A549 (cell line): ENCODE measurements around the gene FDPS. TPM values are rescaled to one million over a fixed set of nuclear protein-coding genes. Genes with fewer than 3 reads are reported as not detected.

ENCODE experiments used
- ATAC-seq, 2 experiments: fragments of 200-7000 bp in 1 of 2; fragments of >200 bp in 1 of 2; cut with Nextera tagmentation in 1 of 2; cut with Tn5 transposase in 1 of 2; 3 replicates each; pipeline versions ENCODE4 v1.8.0 to v1.9.1; 2018 to 2020; ENCODE audit warnings: mild to moderate bottlenecking in 1 of 2, moderate library complexity in 1 of 2
- CTCF ChIA-PET: fragments of 300-600 bp; sonication (Branson Sonifier 250); formaldehyde crosslinking; extraction: SDS; loops from one replicate; lab custom pipeline; 2021; ENCODE audit warnings: antibody characterized with exemption, inconsistent platforms; lab: Yijun Ruan, JAX
- POLR2A ChIA-PET: fragments of 350-600 bp; formaldehyde crosslinking; extraction: SDS; loops from one replicate; lab custom pipeline; 2021; ENCODE audit warnings: antibody characterized with exemption, inconsistent platforms; lab: Yijun Ruan, JAX
- DNase-seq, 2 experiments: peaks; one replicate each; pipeline versions ENCODE4 v3.0.0 to v3.0.0-alpha.2; 2011 to 2016; ENCODE audit warnings: low read depth in 1 of 2, low spot score in 1 of 2
- FAIRE-seq: peaks from 2 replicates; lab custom pipeline; 2011; peaks lifted over from hg19 to GRCh38; lab: Jason Lieb, UNC
- H3K27ac ChIP-seq, 2 experiments: fragments of >200 bp; sonication (Bioruptor Twin); formaldehyde crosslinking; 3 replicates each; pipeline ENCODE4 v1.5.1; 2016 to 2017
- H3K4me1 ChIP-seq: fragments of >200 bp; sonication (Bioruptor Twin); formaldehyde crosslinking; 3 replicates; pipeline ENCODE4 v1.6.1; 2016
- H3K4me2 ChIP-seq: fragments of >200 bp; sonication (Bioruptor Twin); formaldehyde crosslinking; 3 replicates; pipeline ENCODE4 v1.6.1; 2016
- H3K4me3 ChIP-seq: fragments of >200 bp; sonication (Bioruptor Twin); formaldehyde crosslinking; 3 replicates; pipeline ENCODE4 v1.5.1; 2016
- H3K9me3 ChIP-seq: fragments of >200 bp; sonication (Bioruptor Twin); formaldehyde crosslinking; 3 replicates; pipeline ENCODE4 v1.6.1; 2016
- BHLHE40 ChIP-seq: IDR thresholded peaks from 2 replicates; pipeline ENCODE4 v1.6.1; 2012; ENCODE audit warnings: low read depth, low read length, inconsistent platforms
- CBX8 ChIP-seq: fragments of 200-600 bp; sonication (generic); IDR thresholded peaks from 2 replicates; pipeline ENCODE4 v1.6.1; 2016
- CEBPB ChIP-seq, 2 experiments: fragments of >200 bp in 1 of 2; sonication (Bioruptor Twin) in 1 of 2; formaldehyde crosslinking in 1 of 2; IDR thresholded peaks; 2 replicates each; pipeline ENCODE4 v1.6.1; 2012 to 2016
- CHD2 ChIP-seq: fragments of 150-350 bp; IDR thresholded peaks from 2 replicates; pipeline ENCODE4 v1.6.1; 2014; ENCODE audit warnings: low read length; ENCODE audit not compliant: partially characterized antibody
- EHF ChIP-seq: fragments of 250-450 bp; sonication (Bioruptor Pico); IDR thresholded peaks from 2 replicates; pipeline ENCODE4 v1.5.0; 2020; ENCODE audit warnings: mild to moderate bottlenecking
- EP300 ChIP-seq, 2 experiments: fragments of >200 bp; sonication (Bioruptor Twin); formaldehyde crosslinking; IDR thresholded peaks; 2 replicates in 1 of 2; 3 replicates in 1 of 2; pipeline ENCODE4 v1.6.1; 2016 to 2017
- FOSB ChIP-seq: fragments of 250-450 bp; sonication (Bioruptor Pico); IDR thresholded peaks from 2 replicates; pipeline ENCODE4 v1.5.0; 2020; ENCODE audit warnings: mild to moderate bottlenecking, moderate library complexity
- FOXS1 ChIP-seq: fragments of 250-450 bp; sonication (Bioruptor Pico); IDR thresholded peaks from 2 replicates; pipeline ENCODE4 v1.5.0; 2020; ENCODE audit warnings: mild to moderate bottlenecking, moderate library complexity
- GATA3 ChIP-seq: IDR thresholded peaks from 2 replicates; pipeline ENCODE4 v1.6.1; 2012; ENCODE audit warnings: borderline replicate concordance
- HEYL ChIP-seq: fragments of 250-450 bp; sonication (Bioruptor Pico); IDR thresholded peaks from 2 replicates; pipeline ENCODE4 v1.8.0; 2021; ENCODE audit warnings: mild to moderate bottlenecking, moderate library complexity
- JUNB ChIP-seq: fragments of >200 bp; sonication (Bioruptor Twin); formaldehyde crosslinking; IDR thresholded peaks from 2 replicates; pipeline ENCODE4 v1.6.1; 2016
- KDM1A ChIP-seq: fragments of 200-600 bp; sonication (generic); IDR thresholded peaks from 2 replicates; pipeline ENCODE4 v1.6.1; 2016; ENCODE audit warnings: low read depth, mild to moderate bottlenecking
- KDM5A ChIP-seq: fragments of 200-600 bp; sonication (generic); IDR thresholded peaks from 2 replicates; pipeline ENCODE4 v1.6.1; 2016; ENCODE audit warnings: antibody characterized with exemption, mild to moderate bottlenecking
- MAZ ChIP-seq: fragments of 150-350 bp; IDR thresholded peaks from 2 replicates; pipeline ENCODE4 v1.6.1; 2014; ENCODE audit warnings: antibody characterized with exemption, low read depth, low read length, borderline replicate concordance
- MYC ChIP-seq: IDR thresholded peaks from 2 replicates; pipeline ENCODE4 v1.6.1; 2012; ENCODE audit warnings: mild to moderate bottlenecking, inconsistent platforms, low read length, improper control_type of control experiment, borderline replicate concordance
- NFE2L2 ChIP-seq: fragments of 150-350 bp; conservative IDR thresholded peaks from 2 replicates; pipeline ENCODE4 v1.6.1; 2014; ENCODE audit warnings: low read length
- POLR2AphosphoS2 ChIP-seq: conservative IDR thresholded peaks from 2 replicates; pipeline ENCODE4 v1.6.1; 2012; ENCODE audit warnings: low read length, improper control_type of control experiment, inconsistent platforms
- RAD21 ChIP-seq, 2 experiments: fragments of >200 bp in 1 of 2; sonication (Bioruptor Twin) in 1 of 2; formaldehyde crosslinking in 1 of 2; IDR thresholded peaks in 1 of 2; conservative IDR thresholded peaks in 1 of 2; 2 replicates in 1 of 2; 3 replicates in 1 of 2; pipeline ENCODE4 v1.6.1; 2012 to 2018; ENCODE audit warnings: inconsistent platforms in 1 of 2
- RCOR1 ChIP-seq: fragments of 150-350 bp; IDR thresholded peaks from 2 replicates; pipeline ENCODE4 v1.6.1; 2014; ENCODE audit warnings: antibody characterized with exemption, low read length, low read depth
- SMC3 ChIP-seq: fragments of >200 bp; sonication (Bioruptor Twin); formaldehyde crosslinking; IDR thresholded peaks from 3 replicates; pipeline ENCODE4 v1.6.1; 2018; ENCODE audit warnings: inconsistent platforms
- TFCP2L1 ChIP-seq: fragments of 250-450 bp; sonication (Bioruptor Pico); IDR thresholded peaks from 2 replicates; pipeline ENCODE4 v1.5.0; 2021; ENCODE audit warnings: mild to moderate bottlenecking
- ZFP36 ChIP-seq: fragments of 450-650 bp; IDR thresholded peaks from 2 replicates; pipeline ENCODE4 v1.6.1; 2014; ENCODE audit warnings: borderline replicate concordance; ENCODE audit not compliant: partially characterized antibody
- ZNF302 ChIP-seq: fragments of 250-450 bp; sonication (Bioruptor Pico); IDR thresholded peaks from 2 replicates; pipeline ENCODE4 v1.9.0; 2021; ENCODE audit warnings: inconsistent platforms, mild to moderate bottlenecking, moderate library complexity
- WGBS: methylation state at CpG from one replicate; pipeline ENCODE4 v1.1.6; 2017; ENCODE audit errors: missing lambda C conversion rate; 5-methylcytosine and 5-hydroxymethylcytosine counted together
- polyA plus RNA-seq, 4 experiments: library from polyadenylated mRNA; depleted of rRNA in 3 of 4; stranded (reverse); fragments of >200 nt; fragmentation: RNase III in 1 of 4; extraction: RNeasy Plus Mini Kit Qiagen cat#74134 plus additional on column Dnase treatment in 1 of 4; gene quantifications; 2 replicates in 3 of 4; 3 replicates in 1 of 4; pipeline ENCODE4 v1.2.3, GENCODE V29; 2011 to 2017
- TF ChIP-seq, protein P1 (sequence below): fragments of >200 bp; sonication (Bioruptor Twin); formaldehyde crosslinking; IDR thresholded peaks from 3 replicates; pipeline ENCODE4 v1.5.1; 2016
- TF ChIP-seq, protein P2 (sequence below): IDR thresholded peaks from 2 replicates; pipeline ENCODE4 v1.6.1; 2012; ENCODE audit warnings: low read depth, borderline replicate concordance
- TF ChIP-seq, protein P3 (sequence below): fragments of 250-450 bp; sonication (Bioruptor Pico); IDR thresholded peaks from 2 replicates; pipeline ENCODE4 v1.5.0; 2020; ENCODE audit warnings: low read depth, mild to moderate bottlenecking, moderate library complexity
- TF ChIP-seq, protein P4 (sequence below): fragments of >200 bp; sonication (Bioruptor Twin); formaldehyde crosslinking; IDR thresholded peaks from 3 replicates; pipeline ENCODE4 v1.6.1; 2016
- TF ChIP-seq, protein P5 (sequence below): fragments of 250-450 bp; sonication (Bioruptor Pico); IDR thresholded peaks from 2 replicates; pipeline ENCODE4 v1.5.0; 2021; ENCODE audit warnings: mild to moderate bottlenecking, moderate library complexity, borderline replicate concordance

The FDPS gene
- polyA plus RNA-seq, 2 of the 4 experiments (the other 2 are of a cell fraction), result 148 to 228 TPM

DNA sequence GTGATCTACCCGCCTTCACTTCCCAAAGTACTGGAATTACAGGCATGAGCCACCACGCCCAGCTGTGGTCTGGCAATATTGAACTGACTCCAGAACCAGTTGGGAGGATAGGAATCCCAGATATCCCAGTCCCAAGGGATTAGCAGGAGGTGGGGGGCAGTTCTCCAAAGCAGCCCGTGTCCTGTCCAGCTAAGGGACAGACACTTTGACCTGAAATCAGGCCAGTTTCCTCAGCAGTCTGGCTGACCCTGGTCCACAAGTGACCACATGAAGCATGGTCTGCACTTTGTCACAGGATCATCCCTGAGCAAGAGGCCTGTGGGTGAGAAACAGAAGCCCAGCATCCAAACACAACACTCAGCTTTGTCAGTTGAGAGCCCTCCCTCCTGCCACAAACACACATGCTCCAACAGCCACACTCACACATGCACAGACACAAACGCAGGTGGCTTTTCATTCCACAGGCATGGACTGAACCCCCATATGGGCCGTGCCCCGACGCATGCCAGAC lies 2.7 kb upstream of the FDPS start:
- Histone ChIP-seq H3K27ac (peak overlapping the region in 1 of 2 experiments; percentile 32; a peak in 2 of 6 replicates), H3K9me3 (no peaks in the 10 kb centered on the region), H3K4me3 (no peak overlapping the region), H3K4me2 (no peak overlapping the region), H3K4me1 (peaks cover 27% of the 10 kb centered on the region)
- ChIA-PET POLR2A (no interaction called here), CTCF (interaction anchor here (0.6 to 7.1 kb wide), 6 partner anchors 11 to 56 kb away, joined by 3 to 54 read pairs (median 14); no protein-coding TSS in a partner anchor)
- ATAC-seq (no peak), DNase-seq (no peak), FAIRE-seq (no peak)
- TF ChIP-seq KDM1A (no peak), ZNF302 (no peak), GATA3 (no peak), POLR2AphosphoS2 (no peak), ZFP36 (no peak), EHF (no peak), MYC (no peak), FOSB (CRISPR knock-in tag) (no peak), TFCP2L1 (no peak), NFE2L2 (no peak), CBX8 (no peak), FOXS1 (CRISPR knock-in tag) (no peak), JUNB (no peak), MAZ (no peak), CHD2 (no peak), KDM5A (no peak)
- TF ChIP-seq, protein P1, sequence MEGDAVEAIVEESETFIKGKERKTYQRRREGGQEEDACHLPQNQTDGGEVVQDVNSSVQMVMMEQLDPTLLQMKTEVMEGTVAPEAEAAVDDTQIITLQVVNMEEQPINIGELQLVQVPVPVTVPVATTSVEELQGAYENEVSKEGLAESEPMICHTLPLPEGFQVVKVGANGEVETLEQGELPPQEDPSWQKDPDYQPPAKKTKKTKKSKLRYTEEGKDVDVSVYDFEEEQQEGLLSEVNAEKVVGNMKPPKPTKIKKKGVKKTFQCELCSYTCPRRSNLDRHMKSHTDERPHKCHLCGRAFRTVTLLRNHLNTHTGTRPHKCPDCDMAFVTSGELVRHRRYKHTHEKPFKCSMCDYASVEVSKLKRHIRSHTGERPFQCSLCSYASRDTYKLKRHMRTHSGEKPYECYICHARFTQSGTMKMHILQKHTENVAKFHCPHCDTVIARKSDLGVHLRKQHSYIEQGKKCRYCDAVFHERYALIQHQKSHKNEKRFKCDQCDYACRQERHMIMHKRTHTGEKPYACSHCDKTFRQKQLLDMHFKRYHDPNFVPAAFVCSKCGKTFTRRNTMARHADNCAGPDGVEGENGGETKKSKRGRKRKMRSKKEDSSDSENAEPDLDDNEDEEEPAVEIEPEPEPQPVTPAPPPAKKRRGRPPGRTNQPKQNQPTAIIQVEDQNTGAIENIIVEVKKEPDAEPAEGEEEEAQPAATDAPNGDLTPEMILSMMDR, result no peak
- TF ChIP-seq, protein P2, sequence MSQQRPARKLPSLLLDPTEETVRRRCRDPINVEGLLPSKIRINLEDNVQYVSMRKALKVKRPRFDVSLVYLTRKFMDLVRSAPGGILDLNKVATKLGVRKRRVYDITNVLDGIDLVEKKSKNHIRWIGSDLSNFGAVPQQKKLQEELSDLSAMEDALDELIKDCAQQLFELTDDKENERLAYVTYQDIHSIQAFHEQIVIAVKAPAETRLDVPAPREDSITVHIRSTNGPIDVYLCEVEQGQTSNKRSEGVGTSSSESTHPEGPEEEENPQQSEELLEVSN, result no peak
- TF ChIP-seq, protein P3, sequence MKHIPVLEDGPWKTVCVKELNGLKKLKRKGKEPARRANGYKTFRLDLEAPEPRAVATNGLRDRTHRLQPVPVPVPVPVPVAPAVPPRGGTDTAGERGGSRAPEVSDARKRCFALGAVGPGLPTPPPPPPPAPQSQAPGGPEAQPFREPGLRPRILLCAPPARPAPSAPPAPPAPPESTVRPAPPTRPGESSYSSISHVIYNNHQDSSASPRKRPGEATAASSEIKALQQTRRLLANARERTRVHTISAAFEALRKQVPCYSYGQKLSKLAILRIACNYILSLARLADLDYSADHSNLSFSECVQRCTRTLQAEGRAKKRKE (CRISPR knock-in tag), result no peak
- WGBS, result 74% methylated on average over 6 of the region's 7 CpGs

DNA sequence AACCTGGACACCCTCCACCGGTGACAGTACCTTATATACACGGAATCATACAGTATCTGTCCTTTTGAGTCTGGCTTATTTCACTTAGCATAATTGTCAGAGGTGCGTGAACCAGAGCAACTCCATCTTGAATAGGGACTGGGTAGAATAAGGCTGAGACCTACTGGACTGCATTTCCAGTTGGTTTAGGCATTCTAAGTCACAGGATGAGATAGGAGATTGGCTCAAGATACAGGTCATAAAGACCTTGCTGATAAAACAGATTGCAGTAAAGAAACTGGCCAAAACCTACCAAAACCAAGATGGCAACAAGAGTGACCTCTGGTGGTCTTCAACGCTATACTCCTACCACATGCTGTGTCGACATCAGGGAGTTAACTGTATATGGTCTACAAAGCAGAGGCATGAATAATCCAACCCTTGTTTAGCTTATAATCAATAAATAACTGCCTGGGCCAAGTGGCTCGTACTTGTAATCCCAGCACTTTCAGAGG lies 1.4 kb upstream of the FDPS start:
- no peak for TF ChIP-seq EP300 (IDR thresholded peaks at IDR 0.05)
- TF ChIP-seq SMC3, result peak; percentile 33; the same call in 1 of the 3 replicates
- no peak for TF ChIP-seq BHLHE40
- TF ChIP-seq HEYL, result peak; percentile 39; the same call in 1 of the 2 replicates
- peak in 1 of 2 experiments; percentile 54; a peak in 3 of 5 replicates for TF ChIP-seq RAD21 (conservative IDR thresholded peaks at IDR 0.05 in 1 of 2, IDR thresholded peaks at IDR 0.05 in 1 of 2)
- TF ChIP-seq, protein P4, sequence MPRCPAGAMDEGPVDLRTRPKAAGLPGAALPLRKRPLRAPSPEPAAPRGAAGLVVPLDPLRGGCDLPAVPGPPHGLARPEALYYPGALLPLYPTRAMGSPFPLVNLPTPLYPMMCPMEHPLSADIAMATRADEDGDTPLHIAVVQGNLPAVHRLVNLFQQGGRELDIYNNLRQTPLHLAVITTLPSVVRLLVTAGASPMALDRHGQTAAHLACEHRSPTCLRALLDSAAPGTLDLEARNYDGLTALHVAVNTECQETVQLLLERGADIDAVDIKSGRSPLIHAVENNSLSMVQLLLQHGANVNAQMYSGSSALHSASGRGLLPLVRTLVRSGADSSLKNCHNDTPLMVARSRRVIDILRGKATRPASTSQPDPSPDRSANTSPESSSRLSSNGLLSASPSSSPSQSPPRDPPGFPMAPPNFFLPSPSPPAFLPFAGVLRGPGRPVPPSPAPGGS, result no peak
- peak in 1 of 2 experiments; percentile 65; a peak in 2 of 4 replicates for TF ChIP-seq CEBPB (IDR thresholded peaks at IDR 0.05)
- TF ChIP-seq RCOR1, result no peak
- TF ChIP-seq, protein P1, result peak; percentile 34; the same call in 2 of the 3 replicates
- TF ChIP-seq, protein P5, sequence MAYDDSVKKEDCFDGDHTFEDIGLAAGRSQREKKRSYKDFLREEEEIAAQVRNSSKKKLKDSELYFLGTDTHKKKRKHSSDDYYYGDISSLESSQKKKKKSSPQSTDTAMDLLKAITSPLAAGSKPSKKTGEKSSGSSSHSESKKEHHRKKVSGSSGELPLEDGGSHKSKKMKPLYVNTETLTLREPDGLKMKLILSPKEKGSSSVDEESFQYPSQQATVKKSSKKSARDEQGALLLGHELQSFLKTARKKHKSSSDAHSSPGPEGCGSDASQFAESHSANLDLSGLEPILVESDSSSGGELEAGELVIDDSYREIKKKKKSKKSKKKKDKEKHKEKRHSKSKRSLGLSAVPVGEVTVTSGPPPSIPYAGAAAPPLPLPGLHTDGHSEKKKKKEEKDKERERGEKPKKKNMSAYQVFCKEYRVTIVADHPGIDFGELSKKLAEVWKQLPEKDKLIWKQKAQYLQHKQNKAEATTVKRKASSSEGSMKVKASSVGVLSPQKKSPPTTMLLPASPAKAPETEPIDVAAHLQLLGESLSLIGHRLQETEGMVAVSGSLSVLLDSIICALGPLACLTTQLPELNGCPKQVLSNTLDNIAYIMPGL (CRISPR knock-in tag), result no peak
- H3K9me3 ChIP-seq, result no peaks in the 10 kb centered on the region
- peak in 1 of 2 experiments; percentile 73 for DNase-seq
- ChIA-PET CTCF (interaction anchor here (0.7 to 7.1 kb wide), 18 partner anchors 10 to 823 kb away, joined by 3 to 54 read pairs (median 4); partner anchors contain the start of genes MTX1 and THBS3), POLR2A (interaction anchor here (0.6 to 1.0 kb wide), 3 partner anchors 16 to 35 kb away, joined by 3 to 4 read pairs (median 3); no protein-coding TSS in a partner anchor)
- ATAC-seq, result peak in 1 of 2 experiments; percentile 19; a peak in 2 of 6 replicates
- 78% methylated on average over 6 of the region's 6 CpGs for WGBS
- H3K4me2 ChIP-seq, result no peak overlapping the region
- peaks cover 27% of the 10 kb centered on the region for H3K4me1 ChIP-seq
- H3K4me3 ChIP-seq, result no peak overlapping the region
- peak overlapping the region in 1 of 2 experiments; percentile 80; a peak in 3 of 6 replicates for H3K27ac ChIP-seq
- FAIRE-seq, result no peak
